Heart right ventricle (tissue), 16 donors: Measurements from ENCODE around the gene SHROOM1. TPM values are rescaled to one million over a fixed set of nuclear protein-coding genes. Genes with fewer than 3 reads are reported as not detected.

Source experiments
- ATAC-seq, 8 donors: fragments of 200-7000 bp; cut with Tn5 transposase; one replicate each; pipeline ENCODE4 v1.9.1; 2020; ENCODE audit warnings: mild to moderate bottlenecking in 8 of 8, moderate library complexity in 8 of 8, moderate number of reproducible peaks in 1 of 8
- DNase-seq, 2 donors: peaks; one replicate each; pipeline ENCODE4 v3.0.0-alpha.2; 2020
- H3K27ac ChIP-seq, 10 donors: fragments of 200-600 bp; sonication (generic) in 2 of 10; one replicate each; pipeline versions ENCODE4 v1.5.0 to v1.8.0; 2020 to 2022; ENCODE audit warnings: mild to moderate bottlenecking in 3 of 10
- H3K27me3 ChIP-seq, 7 donors: fragments of 200-600 bp; one replicate each; pipeline ENCODE4 v1.8.0; 2021 to 2022; ENCODE audit warnings: mild to moderate bottlenecking in 2 of 7
- H3K36me3 ChIP-seq, 9 donors: fragments of 200-600 bp; sonication (generic) in 1 of 9; one replicate each; pipeline versions ENCODE4 v1.5.0 to v1.8.0; 2020 to 2022; ENCODE audit warnings: mild to moderate bottlenecking in 2 of 9
- H3K4me1 ChIP-seq, 9 donors: fragments of 200-600 bp; sonication (generic) in 1 of 9; one replicate each; pipeline versions ENCODE4 v1.5.0 to v1.8.0; 2020 to 2022; ENCODE audit warnings: mild to moderate bottlenecking in 4 of 9
- H3K4me3 ChIP-seq, 10 donors: fragments of 200-600 bp; sonication (generic) in 2 of 10; one replicate each; pipeline versions ENCODE4 v1.5.0 to v1.8.0; 2020 to 2022; ENCODE audit warnings: mild to moderate bottlenecking in 7 of 10, moderate library complexity in 2 of 10
- H3K9me3 ChIP-seq, 11 donors: fragments of 200-600 bp in 10 of 11; sonication (generic) in 2 of 11; one replicate each; pipeline versions ENCODE4 v1.5.0 to v1.8.0; 2013 to 2022; ENCODE audit warnings: mild to moderate bottlenecking in 2 of 11, control low read depth in 1 of 11, moderate library complexity in 1 of 11
- WGBS, 2 donors: extraction: QIAGEN DNeasy Blood & Tissue Kit; methylation state at CpG; one replicate each; pipeline ENCODE4 v1.1.7; 2013; ENCODE audit warnings: inconsistent platforms in 1 of 2; 5-methylcytosine and 5-hydroxymethylcytosine counted together
- intact Hi-C, 10 donors: fragments of 100-400 bp; cut with DNase I; formaldehyde crosslinking; loops; one replicate each; pipeline versions ENCODE4 v1.11.1 to v1.14.2; 2022
- polyA plus RNA-seq, 2 donors: library from polyadenylated mRNA; stranded (reverse); fragments of 200-250 nt; gene quantifications; one replicate each; pipeline ENCODE4 v1.2.3, GENCODE V29; 2013
- total RNA-seq, 10 donors: library from RNA; stranded (reverse); fragmentation: NEBNext Ultra II Directional in 3 of 10; extraction: Animal tissue kit (Norgen Biotek cat#: 25700) in 3 of 10; gene quantifications; one replicate each; pipeline versions ENCODE4 v1.2.1 to v1.2.4, GENCODE V29; 2021 to 2023
- TF ChIP-seq, protein P1 (sequence below), 9 donors: fragments of 200-600 bp; sonication (generic) in 2 of 9; IDR thresholded peaks; one replicate each; pipeline versions ENCODE4 v1.5.0 to v1.8.0; 2021 to 2022; ENCODE audit warnings: antibody characterized with exemption in 9 of 9, mild to moderate bottlenecking in 5 of 9, moderate library complexity in 1 of 9
- donor health status: Arrhythmogenic right ventricular cardiomyopathy.
- donor health status: ischemic (EF 13 %, LVEDD 7.1; RV severe dilation, severe dysfunction).
- donor health status: healthy with polysubstance abuse.
- donor health status: DM: no; HTN: yes; CAD: no.
- donor health status: DM: no; HTN: no; CAD: no.
- donor health status: ischemic (EF 25% LVEDD 6.9; RV normal size, moderate dysfunction).
- donor health status: ischemic (EF 25% LVEDD 5.7; RV mildly dilated, moderate dysfunction).
- donor health status: healthy.
- donor health status: DM: yes; HTN: yes; CAD: no.
- donor health status: Ischemic cardiomyopathy.
- donor health status: ischemic (EF 35%, LVEDD 5.7; RV mildly dilated, moderate dysfunction).
- donor health status: nonischemic (EF 11% LVEDD 7.7; RV severe dilation, severe dysfunction).
- donor health status: DM: yes; HTN: yes; CAD: no.
- donor health status: PGD.
- donor health status: ischemic (EF 29% LVEDD 5.4; RV normal size, mild dysfunction).
- donor health status: nonischemic (EF 23%, LVEDD 6.1; RV moderate dilation, normal function).

SHROOM1 gene
- total and polyA plus RNA-seq, 12 donors: 3.2 to 10.8 (median 4.1) TPM

DNA sequence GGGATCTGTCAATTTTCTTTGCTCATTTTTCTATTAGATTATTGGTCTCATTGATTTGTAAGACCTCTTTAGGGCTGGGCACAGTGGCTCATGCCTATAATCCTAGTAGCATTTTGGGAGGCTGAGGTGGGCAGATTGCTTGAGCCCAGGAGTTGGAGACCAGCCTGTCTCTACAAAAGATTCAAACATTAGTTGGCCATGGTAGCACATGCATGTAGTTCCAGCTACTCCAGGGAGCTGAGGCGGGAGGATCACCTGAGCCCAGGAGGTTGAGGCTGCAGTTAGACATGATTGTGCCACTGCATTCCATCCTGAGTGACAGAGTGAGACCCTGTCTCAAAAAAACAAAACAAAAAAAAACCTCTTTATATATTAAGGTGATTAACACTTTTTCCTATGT lies 6.4 kb upstream of the SHROOM1 start:
- ATAC-seq: no peak
- TF ChIP-seq, protein P1, sequence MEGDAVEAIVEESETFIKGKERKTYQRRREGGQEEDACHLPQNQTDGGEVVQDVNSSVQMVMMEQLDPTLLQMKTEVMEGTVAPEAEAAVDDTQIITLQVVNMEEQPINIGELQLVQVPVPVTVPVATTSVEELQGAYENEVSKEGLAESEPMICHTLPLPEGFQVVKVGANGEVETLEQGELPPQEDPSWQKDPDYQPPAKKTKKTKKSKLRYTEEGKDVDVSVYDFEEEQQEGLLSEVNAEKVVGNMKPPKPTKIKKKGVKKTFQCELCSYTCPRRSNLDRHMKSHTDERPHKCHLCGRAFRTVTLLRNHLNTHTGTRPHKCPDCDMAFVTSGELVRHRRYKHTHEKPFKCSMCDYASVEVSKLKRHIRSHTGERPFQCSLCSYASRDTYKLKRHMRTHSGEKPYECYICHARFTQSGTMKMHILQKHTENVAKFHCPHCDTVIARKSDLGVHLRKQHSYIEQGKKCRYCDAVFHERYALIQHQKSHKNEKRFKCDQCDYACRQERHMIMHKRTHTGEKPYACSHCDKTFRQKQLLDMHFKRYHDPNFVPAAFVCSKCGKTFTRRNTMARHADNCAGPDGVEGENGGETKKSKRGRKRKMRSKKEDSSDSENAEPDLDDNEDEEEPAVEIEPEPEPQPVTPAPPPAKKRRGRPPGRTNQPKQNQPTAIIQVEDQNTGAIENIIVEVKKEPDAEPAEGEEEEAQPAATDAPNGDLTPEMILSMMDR (IDR thresholded peaks at IDR 0.05): no peak
- no peak overlapping the region for H3K4me3 ChIP-seq

DNA sequence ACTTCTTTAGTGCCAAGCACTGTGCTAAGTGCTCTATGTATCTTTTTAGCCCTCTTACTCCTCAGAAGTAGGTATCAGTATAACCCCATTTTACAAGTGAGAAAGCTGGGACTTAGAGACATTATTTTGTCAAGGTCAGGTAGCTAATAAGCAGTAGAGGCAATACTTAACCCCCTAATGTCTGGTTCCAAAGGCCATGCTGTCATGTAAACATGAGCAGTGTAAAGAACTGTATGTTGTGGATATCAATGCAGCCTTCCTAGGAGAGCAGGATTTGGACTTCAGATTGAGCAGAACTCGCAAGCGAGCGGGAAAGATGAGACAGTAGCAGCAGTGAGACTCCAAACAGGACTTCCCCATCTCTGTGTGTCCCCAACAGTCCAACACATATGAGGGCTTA lies 3.6 kb upstream of the SHROOM1 start:
- no peak overlapping the region for H3K27ac ChIP-seq

More for the DNA sequence above, 6.4 kb upstream of the SHROOM1 start:
- peaks cover 0 to 27% (median 7%) of the 10 kb centered on the region in 9 donors for H3K4me1 ChIP-seq
- no peak overlapping the region for H3K27ac ChIP-seq
- intact Hi-C loops: loop anchor here in 1 of 10 donors (10.0 kb wide), 1 partner anchor 208 kb away; no protein-coding TSS in a partner anchor
- H3K27me3 ChIP-seq: no peaks in the 10 kb centered on the region
- no peak for DNase-seq
- no peaks in the 10 kb centered on the region for H3K9me3 ChIP-seq
- 100% methylated on average over 1 of the region's 1 CpG for WGBS, 2 donors
- no peaks in the 10 kb centered on the region for H3K36me3 ChIP-seq

DNA sequence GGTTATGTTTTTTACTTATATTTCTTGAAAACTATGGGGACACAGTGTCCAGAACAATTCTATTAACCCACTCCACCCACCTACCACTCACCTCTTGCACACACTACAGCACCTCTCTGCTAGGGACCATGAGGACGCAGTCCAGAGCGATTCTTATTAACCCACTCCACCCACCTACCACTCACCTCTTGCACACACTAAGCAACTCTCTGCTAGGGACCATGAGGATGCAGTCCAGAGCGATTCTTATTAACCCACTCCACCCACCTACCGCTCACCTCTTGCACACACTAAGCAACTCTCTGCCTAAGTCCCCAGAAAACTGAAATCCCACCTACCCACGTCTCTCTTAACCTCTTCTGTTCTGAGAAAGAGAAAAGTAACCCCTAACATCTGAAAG lies 2.2 kb upstream of the SHROOM1 start:
- DNase-seq: no peak
- Histone ChIP-seq H3K4me3 (no peak overlapping the region), H3K27ac (no peak overlapping the region), H3K36me3 (no peaks in the 10 kb centered on the region), H3K27me3 (peaks cover 0 to 38% (median 0%) of the 10 kb centered on the region in 7 donors), H3K4me1 (peaks cover 6 to 24% (median 12%) of the 10 kb centered on the region in 9 donors), H3K9me3 (no peaks in the 10 kb centered on the region)
- intact Hi-C loops: loop anchor here in 8 of 10 donors (5.0 to 10.0 kb wide), 3 partner anchors 35 to 212 kb away; partner anchors contain the start of genes GDF9 (in 7 of the 8) and UQCRQ (in 7 of the 8)
- 90 to 96% methylated on average over 5 of the region's 5 CpGs for WGBS, 2 donors
- no peak for ATAC-seq
- TF ChIP-seq, protein P1 (IDR thresholded peaks at IDR 0.05): no peak

More for the DNA sequence above, 3.6 kb upstream of the SHROOM1 start:
- WGBS, 2 donors: 98 to 100% methylated on average over 3 of the region's 3 CpGs
- ATAC-seq (no peak), DNase-seq (no peak)
- Histone ChIP-seq H3K4me3 (no peak overlapping the region), H3K36me3 (no peaks in the 10 kb centered on the region), H3K9me3 (no peaks in the 10 kb centered on the region), H3K4me1 (peaks cover 6 to 25% (median 11%) of the 10 kb centered on the region in 9 donors), H3K27me3 (peaks cover 0 to 23% (median 0%) of the 10 kb centered on the region in 7 donors)
- intact Hi-C loops: loop anchor here in 8 of 10 donors (5.0 to 10.0 kb wide), 3 partner anchors 33 to 211 kb away; partner anchors contain the start of genes GDF9 (in 7 of the 8) and UQCRQ (in 7 of the 8)
- TF ChIP-seq, protein P1 (IDR thresholded peaks at IDR 0.05): no peak

DNA sequence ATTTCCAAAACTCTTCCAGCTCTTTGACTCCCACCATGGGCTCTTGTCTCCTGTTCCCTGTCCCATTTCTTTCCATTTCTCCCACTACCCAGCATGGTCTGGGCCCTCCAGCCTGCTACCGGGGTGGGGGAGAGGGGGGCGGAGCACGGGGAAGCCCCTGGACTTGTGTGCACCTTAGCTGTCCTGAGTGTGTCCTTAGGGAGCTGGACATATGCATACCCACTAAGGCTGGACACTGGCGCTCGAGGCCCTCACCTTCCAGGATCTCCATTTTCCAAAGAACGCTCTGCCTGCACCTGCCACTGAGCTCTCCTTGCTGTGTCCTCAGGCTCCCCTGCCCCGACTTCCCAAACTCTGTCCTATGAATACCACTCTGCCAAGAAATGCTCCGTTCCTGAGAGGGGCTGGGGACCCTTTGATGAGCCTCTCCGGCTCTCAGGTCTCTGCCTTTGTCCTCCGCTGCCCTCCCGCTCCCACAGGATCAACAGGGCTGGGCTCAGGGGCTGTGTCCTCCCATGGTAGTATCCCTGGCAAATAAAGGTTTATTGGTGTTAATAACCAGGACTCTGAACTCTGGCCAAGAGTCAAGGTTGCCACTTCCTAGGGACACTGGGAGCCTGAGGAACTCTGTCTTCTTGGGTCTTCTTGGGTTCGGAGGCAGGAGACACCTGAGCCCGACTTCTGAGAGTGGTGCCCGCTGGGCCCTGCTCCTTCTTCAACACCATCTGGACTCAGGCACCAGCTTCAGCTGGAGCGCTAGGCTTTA lies 831 bp upstream of the SHROOM1 start:
- Histone ChIP-seq H3K36me3 (no peaks in the 10 kb centered on the region), H3K9me3 (no peaks in the 10 kb centered on the region), H3K4me3 (peak overlapping the region in 9 of 10 donors; percentile 46 to 89 (median 77)), H3K4me1 (peaks cover 6 to 31% (median 15%) of the 10 kb centered on the region in 9 donors), H3K27me3 (peaks cover 0 to 49% (median 0%) of the 10 kb centered on the region in 7 donors), H3K27ac (peak overlapping the region in 9 of 10 donors; percentile 75 to 92 (median 86))
- WGBS, 2 donors: 83 to 93% methylated on average over 15 of the region's 15 CpGs
- ATAC-seq (no peak), DNase-seq (no peak)
- TF ChIP-seq, protein P1 (IDR thresholded peaks at IDR 0.05): no peak
- intact Hi-C loops: loop anchor here in 9 of 10 donors (2.0 to 10.0 kb wide), 5 partner anchors 36 to 214 kb away; partner anchors contain the start of genes GDF9 (in 8 of the 9) and UQCRQ (in 8 of the 9)
